GM19035 (cell line): ENCODE data around the gene KRTAP13-1.

Experiments used
- ATAC-seq: cut with Tn5 transposase; IDR thresholded peaks from one replicate; pipeline ENCODE4 v1.9.1; 2021; ENCODE audit not compliant: unreplicated experiment

Gene KRTAP13-1, protein sequence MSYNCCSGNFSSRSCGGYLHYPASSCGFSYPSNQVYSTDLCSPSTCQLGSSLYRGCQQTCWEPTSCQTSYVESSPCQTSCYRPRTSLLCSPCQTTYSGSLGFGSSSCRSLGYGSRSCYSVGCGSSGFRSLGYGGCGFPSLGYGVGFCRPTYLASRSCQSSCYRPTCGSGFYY

DNA sequence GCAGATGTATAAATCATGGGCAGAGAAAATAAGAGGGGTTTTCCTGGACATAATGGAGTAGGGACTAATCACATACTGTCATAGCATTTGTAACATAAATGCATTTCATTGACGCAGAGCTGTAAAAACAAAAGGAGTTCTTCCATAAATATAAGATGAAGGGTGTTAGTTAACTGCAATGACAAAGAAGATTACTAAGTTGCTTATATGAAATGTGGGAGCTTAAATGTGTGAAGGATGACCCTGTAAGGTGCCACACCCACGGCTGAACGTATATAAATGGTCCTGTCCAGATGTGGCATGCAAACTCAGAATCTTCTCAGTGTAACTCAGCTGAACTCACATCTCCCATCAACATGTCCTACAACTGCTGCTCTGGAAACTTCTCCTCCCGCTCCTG lies at the start of gene KRTAP13-1:
Gene KRTAP13-1 (plus strand): TSS at position 301 of the 400 bp plus-strand sequence. CDS start 56 bp downstream, at position 357.
- ATAC-seq, result no peak

DNA sequence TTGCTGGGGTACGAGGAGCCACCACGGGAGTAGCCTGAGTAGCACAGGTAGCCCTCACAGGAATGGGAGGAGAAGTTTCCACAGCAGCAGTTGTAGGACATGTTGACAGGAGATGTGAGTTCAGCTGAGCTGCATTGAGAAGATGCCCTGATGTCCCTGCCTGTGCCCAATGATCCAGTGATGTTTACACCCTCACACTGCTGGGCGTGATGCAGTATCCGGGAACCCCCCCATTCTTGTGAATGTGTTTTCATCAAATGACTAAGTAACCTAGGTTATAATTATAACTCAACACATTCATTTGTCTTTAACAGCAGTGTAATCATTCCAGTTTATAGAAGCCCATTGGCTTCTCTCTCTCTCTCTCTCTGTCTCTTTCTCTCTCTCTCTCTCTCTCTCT lies 47.3 kb upstream of the KRTAP13-1 start, which contains the start of gene KRTAP23-1:
Gene KRTAP23-1 (minus strand): TSS at position 101 of the 400 bp plus-strand sequence. CDS start 0 bp downstream, at position 101.
- ATAC-seq, result no peak

DNA sequence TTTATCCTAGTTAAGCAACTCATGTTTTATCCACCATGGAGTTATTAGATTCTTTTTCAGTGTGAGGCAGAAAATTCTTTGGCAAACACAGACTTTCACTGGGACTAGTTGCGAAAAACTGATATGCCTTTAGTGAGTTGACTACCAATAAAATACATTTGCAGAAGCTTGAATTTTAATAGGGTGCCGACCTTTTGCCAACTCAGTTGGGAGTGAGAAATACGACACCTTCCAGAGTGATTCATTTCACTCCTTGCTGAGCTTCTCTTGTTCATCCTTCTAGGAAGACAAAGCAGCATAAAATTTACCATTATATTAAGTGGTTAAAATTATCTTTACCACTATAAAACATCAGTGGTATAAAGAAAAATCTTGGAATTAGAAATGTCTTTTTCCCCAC lies 46.3 kb upstream of the KRTAP13-1 start:
- no peak for ATAC-seq

GRCh38 chr21:30351534-30351933 lies 44.3 kb upstream of the KRTAP13-1 start:
- no peak for ATAC-seq

GRCh38 chr21:30354308-30355005 lies 41.4 kb upstream of the KRTAP13-1 start:
- no peak for ATAC-seq

- no peak for ATAC-seq
These were observed 39.9 kb upstream of the KRTAP13-1 start for GRCh38 chr21:30355906-30356305.

- no peak for ATAC-seq
These were observed 23.6 kb upstream of the KRTAP13-1 start, which contains the start of gene KRTAP13-2 for GRCh38 chr21:30372139-30372770. Gene KRTAP13-2, minus strand, starts transcription at chr21:30372271. Its CDS starts 58 bp downstream, at chr21:30372213.

DNA sequence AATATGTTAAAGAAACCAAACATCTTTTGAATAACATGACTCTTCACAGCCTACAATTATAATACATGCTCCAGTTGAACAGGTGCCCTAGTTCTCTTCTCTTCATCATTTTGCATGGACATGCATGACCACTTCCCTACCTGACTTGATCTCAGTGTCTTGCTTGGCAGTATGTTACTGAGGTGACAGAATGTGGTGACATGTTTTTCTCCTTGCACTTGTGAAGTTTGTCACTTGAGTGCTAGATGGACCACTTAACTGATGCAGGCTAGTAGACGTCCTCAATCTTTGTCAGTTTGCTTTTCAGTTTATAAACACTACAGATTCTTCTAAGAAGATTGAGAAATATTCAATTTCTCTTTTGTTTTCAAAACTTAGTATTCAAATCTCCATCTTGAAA lies 13.6 kb upstream of the KRTAP13-1 start:
- no peak for ATAC-seq

GRCh38 chr21:30391492-30392025 lies 4.3 kb upstream of the KRTAP13-1 start:
- no peak for ATAC-seq

DNA sequence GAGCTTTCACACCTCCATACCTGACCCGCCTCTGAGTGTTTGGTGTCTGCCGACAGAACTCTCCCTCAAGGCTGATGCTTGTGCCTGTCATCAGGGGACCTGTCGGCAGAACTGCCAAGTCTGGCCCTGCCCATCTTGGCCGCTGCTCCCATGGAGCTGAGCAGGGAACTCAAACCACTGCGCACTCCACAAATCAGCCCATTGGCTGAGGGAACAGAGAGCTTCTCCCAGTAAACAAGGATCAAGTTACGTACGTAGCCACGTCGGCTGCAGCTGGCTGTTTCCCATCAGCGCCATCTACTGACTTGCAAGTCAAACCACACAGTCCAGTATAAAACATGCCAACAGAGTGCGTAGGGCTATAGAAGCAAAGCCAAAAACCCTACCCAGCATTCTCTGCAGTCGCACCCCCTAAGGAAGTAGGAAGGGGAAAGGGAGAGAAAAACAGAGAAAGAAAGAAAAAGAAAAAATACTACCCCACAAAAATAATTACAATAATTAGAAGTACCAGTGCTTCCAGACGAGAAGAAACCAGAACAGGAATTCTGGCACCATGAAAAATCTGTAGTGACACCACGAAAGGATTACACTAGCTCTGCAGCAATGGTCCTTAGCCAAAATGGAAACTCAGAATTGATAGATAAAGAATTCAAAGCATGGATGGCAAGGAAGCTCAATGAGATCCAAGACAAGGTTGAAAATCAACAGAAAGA lies 13.1 kb downstream of the KRTAP13-1 start:
- ATAC-seq, result no peak

- ATAC-seq, result no peak
These were observed 20.2 kb downstream of the KRTAP13-1 start for GRCh38 chr21:30415993-30416392.

DNA sequence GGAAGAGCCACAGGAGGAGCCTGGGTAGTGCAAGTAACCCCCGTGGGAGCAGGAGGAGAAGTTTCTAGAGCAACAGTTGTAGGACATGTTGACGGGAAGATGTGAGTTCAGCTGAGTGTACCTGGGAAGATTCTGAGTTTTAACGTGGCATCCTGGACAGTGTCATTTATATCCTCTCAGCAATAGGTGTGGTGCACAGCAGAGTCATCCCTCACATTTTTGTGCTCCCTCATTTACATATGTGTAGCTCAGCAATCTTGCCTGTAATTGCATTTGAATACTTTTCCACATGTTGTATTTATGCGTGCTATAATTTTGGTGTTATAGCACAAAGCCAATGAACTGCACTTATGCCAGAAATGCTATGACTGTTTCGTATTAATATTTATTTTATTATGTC lies 30.0 kb downstream of the KRTAP13-1 start, which contains the start of gene KRTAP13-3:
Gene KRTAP13-3 (minus strand): TSS at position 101 of the 400 bp plus-strand sequence. CDS start 14 bp downstream, at position 87.
- no peak for ATAC-seq

- ATAC-seq, result no peak
These were observed 30.9 kb downstream of the KRTAP13-1 start for GRCh38 chr21:30426731-30427130.

GRCh38 chr21:30430170-30430655 lies 34.4 kb downstream of the KRTAP13-1 start, which contains the start of gene KRTAP13-4:
Gene KRTAP13-4, plus strand, starts transcription at chr21:30430220. Its CDS starts 56 bp downstream, at chr21:30430276.
- ATAC-seq, result no peak

GRCh38 chr21:30434033-30434631 lies 38.3 kb downstream of the KRTAP13-1 start:
- ATAC-seq, result peak; percentile 55

DNA sequence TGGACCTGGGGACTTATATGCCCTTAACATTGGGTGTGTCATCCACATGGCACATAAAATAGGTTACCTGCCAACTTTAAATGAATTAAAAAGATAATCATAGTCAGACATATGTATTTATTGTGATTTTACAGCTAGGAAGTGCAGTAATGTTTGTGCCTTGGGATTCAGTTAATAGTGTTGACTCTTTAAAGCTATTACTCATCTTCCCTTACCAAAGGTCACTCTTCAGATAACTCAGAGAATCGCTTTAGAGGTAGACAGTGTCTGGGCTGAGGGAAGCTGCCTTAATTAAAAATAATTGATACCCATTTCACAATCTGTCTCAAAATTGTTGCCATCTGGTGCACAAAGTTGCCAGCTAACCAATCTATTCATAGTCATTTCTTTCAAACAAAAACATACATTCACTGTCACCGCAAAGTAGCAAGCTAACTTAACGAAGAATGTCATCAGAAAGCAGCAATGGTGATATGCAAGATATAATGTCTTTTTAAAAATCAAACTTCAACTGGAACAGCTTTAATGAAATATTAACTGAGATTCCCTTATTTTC lies 41.3 kb downstream of the KRTAP13-1 start:
- ATAC-seq, result no peak

- ATAC-seq, result no peak
These were observed 44.1 kb downstream of the KRTAP13-1 start, which contains the start of gene KRTAP15-1 for GRCh38 chr21:30439975-30440374. Gene KRTAP15-1, plus strand, starts transcription at chr21:30440275. Its CDS starts 53 bp downstream, at chr21:30440328.

DNA sequence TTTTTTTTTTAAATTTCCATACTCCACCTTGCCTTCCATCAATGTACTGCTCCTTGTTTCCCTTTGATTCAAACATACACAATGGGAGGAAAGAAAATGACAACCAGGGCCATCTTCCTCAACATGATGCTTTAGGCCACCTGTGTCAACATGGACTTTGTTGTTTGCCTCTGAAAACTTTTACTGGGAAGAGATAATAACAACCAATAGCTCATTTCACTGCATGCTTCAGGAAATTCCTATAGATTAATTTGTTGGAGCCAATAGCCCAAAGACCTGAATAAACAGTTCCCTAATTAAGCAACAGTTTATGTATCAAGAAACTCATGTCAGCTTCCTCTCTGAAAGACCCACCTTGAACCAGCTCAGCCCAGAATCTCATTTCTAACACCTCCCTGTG lies 47.4 kb downstream of the KRTAP13-1 start:
- no peak for ATAC-seq

GRCh38 chr21:30444204-30444603 lies 48.4 kb downstream of the KRTAP13-1 start:
- ATAC-seq, result no peak
